GM10248 (cell line): ENCODE results near the gene POLR2E.

Experiments
- CTCF ChIA-PET: fragments of 300-600 bp; sonication (Branson Sonifier 250); formaldehyde crosslinking; extraction: SDS; loops from one replicate; lab custom pipeline; 2021; ENCODE audit warnings: antibody characterized with exemption; lab: Yijun Ruan, JAX
- POLR2A ChIA-PET: fragments of 350-650 bp; sonication (Branson Sonifier 250); formaldehyde crosslinking; extraction: SDS; loops from one replicate; lab custom pipeline; 2020; ENCODE audit warnings: antibody characterized with exemption; lab: Yijun Ruan, JAX
- DNase-seq: peaks from one replicate; pipeline ENCODE4 v3.0.0; 2012; ENCODE audit errors: extremely low spot score
- TF ChIP-seq, protein P1 (sequence below): IDR thresholded peaks from 2 replicates; pipeline ENCODE4 v1.5.1; 2012; ENCODE audit warnings: mild to moderate bottlenecking, low read depth; ENCODE audit errors: extremely low read depth, missing control alignments, control extremely low read depth

The POLR2E gene

DNA sequence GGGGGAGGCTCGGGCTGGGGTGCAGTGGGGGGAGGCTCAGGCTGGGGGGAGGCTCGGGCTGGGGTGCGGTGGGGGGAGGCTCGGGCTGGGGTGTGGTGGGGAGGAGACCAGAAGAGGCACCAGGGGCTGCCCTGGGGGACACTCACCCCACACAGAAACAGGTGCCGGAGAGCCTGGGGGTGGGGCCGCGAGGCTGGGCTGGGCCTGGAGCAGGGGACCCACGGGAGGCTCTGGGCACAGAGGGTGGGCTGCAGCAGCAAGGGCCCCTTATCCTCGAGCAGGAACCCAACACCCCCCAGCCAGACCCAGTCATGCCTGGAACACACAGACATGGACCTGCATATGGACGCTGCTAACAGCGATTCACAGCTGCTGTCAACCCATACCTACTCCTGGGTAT is 42.9 kb upstream of the POLR2E start:
- ChIA-PET CTCF (no interaction called here), POLR2A (no interaction called here)
- no peak for DNase-seq
- TF ChIP-seq, protein P1, sequence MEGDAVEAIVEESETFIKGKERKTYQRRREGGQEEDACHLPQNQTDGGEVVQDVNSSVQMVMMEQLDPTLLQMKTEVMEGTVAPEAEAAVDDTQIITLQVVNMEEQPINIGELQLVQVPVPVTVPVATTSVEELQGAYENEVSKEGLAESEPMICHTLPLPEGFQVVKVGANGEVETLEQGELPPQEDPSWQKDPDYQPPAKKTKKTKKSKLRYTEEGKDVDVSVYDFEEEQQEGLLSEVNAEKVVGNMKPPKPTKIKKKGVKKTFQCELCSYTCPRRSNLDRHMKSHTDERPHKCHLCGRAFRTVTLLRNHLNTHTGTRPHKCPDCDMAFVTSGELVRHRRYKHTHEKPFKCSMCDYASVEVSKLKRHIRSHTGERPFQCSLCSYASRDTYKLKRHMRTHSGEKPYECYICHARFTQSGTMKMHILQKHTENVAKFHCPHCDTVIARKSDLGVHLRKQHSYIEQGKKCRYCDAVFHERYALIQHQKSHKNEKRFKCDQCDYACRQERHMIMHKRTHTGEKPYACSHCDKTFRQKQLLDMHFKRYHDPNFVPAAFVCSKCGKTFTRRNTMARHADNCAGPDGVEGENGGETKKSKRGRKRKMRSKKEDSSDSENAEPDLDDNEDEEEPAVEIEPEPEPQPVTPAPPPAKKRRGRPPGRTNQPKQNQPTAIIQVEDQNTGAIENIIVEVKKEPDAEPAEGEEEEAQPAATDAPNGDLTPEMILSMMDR: no peak

DNA sequence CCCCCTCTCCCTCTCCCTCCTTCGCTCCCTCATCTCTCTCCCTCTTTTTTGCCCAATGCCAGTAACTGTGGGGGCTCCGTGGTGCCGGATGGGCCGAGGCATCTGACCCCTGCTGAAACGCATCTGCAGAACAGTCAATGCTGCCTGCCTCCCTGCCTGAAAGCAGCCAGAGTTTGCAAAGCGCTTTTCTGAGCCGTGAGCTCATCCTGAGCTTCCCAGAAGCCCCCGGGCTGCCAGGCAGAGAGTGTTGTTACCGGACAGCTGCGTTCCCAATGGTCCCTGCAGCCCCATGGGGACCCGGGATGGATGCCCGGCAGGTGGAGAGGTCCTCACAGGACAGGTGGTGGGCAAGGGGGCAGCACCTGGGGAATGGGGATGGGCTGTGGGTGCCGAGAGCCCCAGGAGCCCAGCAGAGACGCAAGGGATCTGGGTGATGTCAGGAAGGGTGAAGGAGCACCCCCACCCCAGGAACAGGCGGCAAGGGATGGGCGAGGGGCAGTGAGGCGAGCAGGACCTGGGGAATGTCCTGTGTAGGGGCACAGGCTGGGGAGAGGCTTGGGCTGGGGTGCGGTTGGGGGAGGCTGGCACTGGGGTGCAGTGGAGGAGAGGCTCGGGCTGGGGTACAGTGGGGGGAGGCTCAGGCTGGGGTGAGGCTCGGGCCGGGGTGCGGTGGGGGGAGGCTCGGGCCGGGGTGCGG is 41.6 kb upstream of the POLR2E start:
- TF ChIP-seq, protein P1: no peak
- DNase-seq: no peak
- ChIA-PET POLR2A (no interaction called here), CTCF (interaction anchor here (0.9 to 1.5 kb wide), 2 partner anchors 14 to 23 kb away, joined by 3 read pairs; no protein-coding TSS in a partner anchor)

GRCh38 chr19:1136201-1136600 is 41.0 kb upstream of the POLR2E start:
- DNase-seq: peak; percentile 65
- TF ChIP-seq, protein P1: no peak
- CTCF ChIA-PET: interaction anchor here (0.9 to 1.5 kb wide), 2 partner anchors 13 to 23 kb away, joined by 3 read pairs; no protein-coding TSS in a partner anchor
- POLR2A ChIA-PET: interaction anchor here (0.5 kb wide), 1 partner anchor 18 kb away, joined by 4 read pairs; no protein-coding TSS in a partner anchor

- TF ChIP-seq, protein P1: no peak
- POLR2A ChIA-PET: interaction anchor here (0.6 to 0.7 kb wide), 2 partner anchors 24 to 135 kb away, joined by 3 read pairs; no protein-coding TSS in a partner anchor
- CTCF ChIA-PET: interaction anchor here (0.9 to 1.5 kb wide), 2 partner anchors 12 to 22 kb away, joined by 3 read pairs; no protein-coding TSS in a partner anchor
- no peak for DNase-seq
These were observed 40.3 kb upstream of the POLR2E start for GRCh38 chr19:1135454-1135853.

- TF ChIP-seq, protein P1: no peak
- POLR2A ChIA-PET: no interaction called here
- CTCF ChIA-PET: interaction anchor here (1.2 to 1.8 kb wide), 4 partner anchors 21 to 107 kb away, joined by 4 to 6 read pairs (median 4); partner anchors contain the start of gene ATP5F1D
- DNase-seq: no peak
These were observed 39.3 kb upstream of the POLR2E start for GRCh38 chr19:1134431-1134830.

DNA sequence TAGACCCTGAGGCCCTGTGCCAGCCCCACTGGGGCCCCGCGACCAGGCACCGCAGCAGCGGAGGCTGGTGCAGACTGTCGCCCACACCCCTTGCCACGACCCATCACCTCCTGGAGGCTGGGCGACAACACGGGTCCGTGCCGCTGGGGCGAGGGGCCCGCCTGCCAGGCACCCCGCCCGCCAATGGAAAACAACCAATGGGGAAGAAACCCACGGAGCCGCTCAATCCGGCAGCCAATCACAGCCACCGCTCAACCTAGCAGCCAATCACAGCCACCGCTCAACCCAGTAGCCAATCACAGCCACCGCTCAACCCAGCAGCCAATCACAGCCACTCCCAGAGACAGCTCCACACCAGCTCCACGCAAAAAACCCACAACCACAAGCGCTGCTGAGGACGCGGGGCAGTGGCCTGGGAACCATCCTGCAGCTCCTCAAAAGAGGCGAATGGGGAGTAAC is 38.3 kb upstream of the POLR2E start:
- TF ChIP-seq, protein P1: no peak
- CTCF ChIA-PET: interaction anchor here (0.7 to 1.8 kb wide), 9 partner anchors 14 to 133 kb away, joined by 3 to 6 read pairs (median 4); partner anchors contain the start of gene ATP5F1D
- DNase-seq: peak; percentile 94
- POLR2A ChIA-PET: interaction anchor here (0.6 to 1.1 kb wide), 4 partner anchors 90 to 135 kb away, joined by 3 to 5 read pairs (median 3); partner anchors contain the start of genes CIRBP and RNU6-2
